AG20443 (cell line): ENCODE data around the gene ARHGAP30.

Experiments used
- DNase-seq: peaks from one replicate; pipeline ENCODE4 v3.0.0; 2012; ENCODE audit warnings: low spot score, mixed read lengths

The ARHGAP30 gene

DNA sequence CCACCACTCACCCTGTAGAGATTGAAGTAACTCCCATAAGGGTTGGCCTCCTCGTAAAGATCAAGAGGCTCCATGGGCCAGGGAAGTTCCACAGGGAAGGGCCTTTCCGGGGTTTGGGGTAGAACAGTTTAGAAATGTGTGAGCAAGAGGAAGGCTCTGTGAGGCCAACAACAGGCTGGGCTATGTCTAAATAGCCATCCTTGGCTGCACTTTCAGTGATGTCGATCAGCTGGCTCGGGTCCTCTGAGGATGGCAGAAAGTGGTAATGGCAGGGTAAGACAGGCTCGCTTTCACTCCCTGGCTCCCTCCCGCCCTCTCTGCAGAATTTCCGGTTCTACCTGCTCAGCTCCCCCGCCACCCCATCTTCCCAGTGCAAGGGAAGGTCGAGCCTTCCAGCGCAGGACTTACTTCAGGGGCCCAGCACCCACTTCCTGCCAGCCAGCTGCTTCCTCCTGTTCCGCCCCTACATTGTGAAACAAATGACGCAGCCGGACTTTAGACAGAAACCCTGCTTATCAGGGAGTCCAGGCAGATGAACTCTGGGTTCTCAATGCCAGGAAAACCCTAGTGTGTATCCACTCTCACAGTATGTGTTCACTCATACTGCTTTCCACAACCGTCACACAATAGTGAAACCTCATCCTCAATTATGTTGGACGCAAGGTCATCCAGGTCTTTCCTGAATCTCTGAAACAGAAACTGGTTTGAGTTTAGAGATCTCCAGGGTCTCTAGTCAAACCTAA lies 56.0 kb downstream of the ARHGAP30 start:
- DNase-seq = peak; percentile 83

DNA sequence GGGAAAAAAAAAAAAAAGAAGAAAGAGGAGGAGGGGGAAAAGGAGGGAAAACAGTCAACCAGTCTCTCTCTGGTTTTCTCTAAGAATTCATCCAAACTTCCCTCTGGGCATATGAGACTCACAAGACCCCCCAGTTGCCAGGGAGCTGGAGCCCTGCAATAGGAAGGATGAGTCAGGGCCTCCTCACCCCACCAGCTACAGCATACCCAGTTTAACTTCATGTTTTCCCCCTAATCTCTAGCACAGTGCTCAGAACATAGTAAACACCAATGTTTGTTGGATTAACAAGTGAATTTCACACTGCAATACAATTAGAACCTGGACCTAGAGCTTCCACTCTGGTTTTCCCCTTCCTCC lies 56.6 kb downstream of the ARHGAP30 start:
- no peak for DNase-seq

DNA sequence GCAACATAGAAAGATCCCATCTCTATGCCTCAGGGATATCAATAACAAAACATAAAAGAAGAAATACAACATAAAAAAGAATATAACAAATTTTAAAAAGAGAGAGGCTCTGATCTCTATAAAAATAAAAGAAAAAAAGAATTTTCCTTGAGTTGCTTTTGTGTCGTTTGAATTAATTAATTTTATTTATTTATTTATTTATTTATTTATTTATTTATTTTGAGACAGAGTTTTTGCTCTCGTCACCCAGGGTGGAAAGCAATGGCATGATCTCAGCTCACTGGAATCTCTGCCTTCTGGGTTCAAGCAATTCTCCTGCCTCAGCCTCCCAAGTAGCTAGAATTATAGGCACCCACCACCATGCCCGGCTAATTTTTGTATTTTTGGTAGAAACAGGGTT lies 57.3 kb downstream of the ARHGAP30 start:
- DNase-seq = no peak

DNA sequence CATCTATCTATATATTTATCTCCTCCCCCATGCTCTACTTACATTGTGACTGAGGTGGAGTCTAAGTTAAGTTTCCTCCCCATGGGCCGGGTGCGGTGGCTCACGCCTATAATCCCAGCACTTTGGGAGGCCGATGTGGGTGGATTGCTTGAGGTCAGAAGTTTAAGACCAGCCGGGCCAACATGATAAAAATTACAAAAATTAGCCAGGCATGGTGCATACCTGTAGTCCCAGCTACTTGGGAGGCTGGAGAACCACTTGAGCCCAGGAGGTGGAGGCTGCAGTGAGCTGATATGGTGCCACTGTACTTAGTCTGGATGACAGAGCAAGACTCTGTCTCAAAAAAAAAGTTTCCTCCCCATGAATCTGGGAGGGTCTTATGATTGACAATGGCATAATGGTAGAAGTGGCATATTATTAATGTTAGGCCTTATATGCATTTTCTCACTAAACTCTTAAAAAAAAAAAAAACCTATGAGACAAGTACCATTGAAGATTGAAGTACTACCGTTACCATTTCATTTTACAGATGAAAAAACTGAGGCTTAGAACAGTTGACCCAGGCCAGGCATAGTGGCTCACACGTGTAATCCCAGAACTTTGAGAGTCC lies 60.0 kb downstream of the ARHGAP30 start:
- DNase-seq = no peak

DNA sequence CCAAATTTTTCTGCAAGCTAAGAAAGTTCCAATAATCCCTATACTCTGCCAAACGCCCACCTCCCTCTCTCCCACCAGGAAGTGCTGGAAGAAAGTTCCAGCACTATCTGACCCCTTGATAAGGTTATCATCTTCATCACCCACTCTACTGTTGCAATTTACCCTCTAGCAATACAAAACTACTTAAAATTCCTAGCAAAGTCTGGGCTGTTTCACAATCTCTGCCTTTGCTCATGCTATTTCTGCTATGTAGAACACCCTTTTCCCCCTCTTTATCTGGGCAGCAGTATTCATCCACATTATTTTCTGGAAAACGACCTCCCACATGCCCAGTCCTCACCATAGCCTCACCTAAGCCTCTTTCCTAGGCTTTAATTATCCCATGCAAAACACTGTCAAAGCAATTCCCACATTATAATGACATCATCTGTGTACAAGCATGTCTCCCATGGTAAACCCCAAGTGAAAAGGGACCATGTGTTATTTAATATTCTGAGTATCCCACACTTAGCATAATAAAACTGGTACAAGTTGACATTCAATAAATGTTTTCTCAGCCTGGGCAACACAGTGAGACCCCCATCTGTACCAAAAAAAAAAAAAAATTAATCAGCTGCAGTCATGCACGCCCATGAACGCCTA lies 60.7 kb downstream of the ARHGAP30 start:
- peak; percentile 44 for DNase-seq

DNA sequence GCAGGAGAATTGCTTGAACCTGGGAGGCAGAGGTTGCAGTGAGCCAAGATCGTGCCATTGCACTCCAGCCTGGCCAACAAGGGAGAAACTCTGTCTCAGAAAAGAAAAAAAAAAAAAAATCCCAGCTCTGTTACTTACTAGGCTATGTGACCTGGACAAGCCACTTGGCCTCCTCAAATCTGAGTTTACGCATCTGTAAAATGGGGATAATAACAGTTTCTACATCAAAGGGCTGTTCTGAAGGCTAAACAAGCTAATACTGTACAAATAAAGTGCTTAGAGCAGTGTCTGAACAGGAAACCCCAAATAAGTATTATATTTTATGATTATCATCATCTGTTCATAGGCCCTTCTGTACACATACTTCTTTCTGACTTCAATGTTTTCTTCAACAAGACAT lies 62.3 kb downstream of the ARHGAP30 start:
- no peak for DNase-seq

DNA sequence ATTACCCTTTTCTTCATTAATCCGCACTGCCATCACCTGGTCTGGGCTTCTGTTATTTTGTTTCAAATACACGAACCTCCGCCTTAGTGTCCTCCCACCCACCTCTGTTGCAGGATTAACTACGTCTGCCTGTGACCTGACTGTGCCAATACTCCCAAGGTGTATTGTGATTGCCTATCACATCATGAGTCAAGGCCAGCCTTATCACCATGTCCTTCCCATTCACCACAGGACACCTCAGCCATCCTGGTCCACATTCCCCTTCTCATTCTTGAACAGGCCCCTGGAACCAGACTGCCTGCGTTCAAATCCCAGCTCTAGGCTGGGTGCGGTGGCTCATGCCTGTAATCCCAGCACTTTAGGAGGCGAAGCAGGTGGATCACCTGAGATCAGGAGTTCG lies 63.1 kb downstream of the ARHGAP30 start:
- no peak for DNase-seq

DNA sequence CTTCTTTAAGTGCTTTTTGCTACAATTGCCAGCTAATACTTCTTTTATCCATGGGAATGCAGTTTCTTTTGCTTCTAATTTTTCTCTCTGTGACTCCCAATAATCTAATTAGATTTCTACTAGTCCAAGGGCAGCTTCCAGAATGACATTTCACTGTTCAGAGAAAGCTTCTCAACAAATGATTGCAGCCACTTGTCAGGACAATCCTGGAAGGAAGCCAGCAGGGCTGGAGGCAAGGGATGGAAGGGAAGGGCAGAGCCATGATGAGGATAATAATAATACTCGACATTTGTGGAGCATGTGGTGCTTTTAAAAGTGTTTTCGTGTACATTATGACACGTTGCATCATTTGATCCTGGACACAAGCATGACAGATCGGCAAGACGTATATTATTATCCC lies 68.2 kb downstream of the ARHGAP30 start:
- DNase-seq = no peak

DNA sequence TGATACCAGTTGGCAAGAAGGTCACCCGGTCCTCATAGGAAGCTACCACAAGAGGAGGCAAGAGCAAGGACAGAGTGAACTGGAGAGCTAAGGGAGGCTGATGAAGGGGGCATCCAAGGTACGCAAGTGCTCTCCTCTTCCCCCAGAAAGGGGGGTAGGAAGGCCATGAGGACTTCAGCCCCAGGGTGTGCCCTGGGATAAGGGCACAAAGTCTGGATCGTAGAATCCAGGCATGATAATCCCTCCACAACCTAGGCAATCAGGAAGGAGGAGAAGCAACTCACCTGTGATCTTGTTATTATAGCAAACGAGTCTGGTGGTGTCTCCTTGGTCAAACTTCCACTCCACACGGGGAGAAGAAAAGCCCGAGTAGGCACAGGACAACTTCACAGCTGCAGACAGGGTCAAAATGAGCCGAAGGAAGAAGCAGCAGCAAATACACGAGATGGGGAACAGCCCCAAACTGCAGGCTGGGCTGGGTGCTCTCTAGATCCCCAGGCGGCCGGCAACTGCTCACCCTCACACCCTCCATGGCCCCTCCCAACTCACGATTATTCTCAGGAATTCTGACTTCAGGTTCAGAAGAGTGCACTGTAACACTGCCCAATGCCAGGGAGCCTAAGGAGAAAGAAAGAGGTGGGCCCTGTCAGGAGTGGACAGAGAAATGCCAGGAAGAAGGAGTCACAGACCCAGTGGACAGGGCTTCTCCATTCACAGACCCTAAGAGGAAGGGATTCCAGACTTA lies 68.8 kb downstream of the ARHGAP30 start:
- DNase-seq = no peak

DNA sequence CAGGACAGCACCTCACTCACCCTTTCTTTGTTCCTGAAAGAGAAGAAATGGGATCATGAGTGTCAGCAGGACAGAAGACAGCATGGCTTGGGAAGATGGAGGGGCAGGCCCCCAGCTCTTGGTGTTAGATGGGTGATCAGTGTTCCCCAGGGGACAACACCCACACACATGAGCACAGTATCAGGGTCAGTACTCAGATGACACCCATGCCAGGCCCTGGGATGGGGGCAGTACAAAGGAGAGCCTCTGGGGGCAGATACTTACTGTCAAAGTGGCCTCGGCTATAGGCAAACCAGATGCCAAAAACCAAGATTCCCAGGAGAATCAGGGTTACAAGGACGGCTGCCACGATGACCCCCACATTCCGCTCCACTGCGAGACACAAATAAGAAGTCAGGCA lies 70.3 kb downstream of the ARHGAP30 start:
- no peak for DNase-seq

DNA sequence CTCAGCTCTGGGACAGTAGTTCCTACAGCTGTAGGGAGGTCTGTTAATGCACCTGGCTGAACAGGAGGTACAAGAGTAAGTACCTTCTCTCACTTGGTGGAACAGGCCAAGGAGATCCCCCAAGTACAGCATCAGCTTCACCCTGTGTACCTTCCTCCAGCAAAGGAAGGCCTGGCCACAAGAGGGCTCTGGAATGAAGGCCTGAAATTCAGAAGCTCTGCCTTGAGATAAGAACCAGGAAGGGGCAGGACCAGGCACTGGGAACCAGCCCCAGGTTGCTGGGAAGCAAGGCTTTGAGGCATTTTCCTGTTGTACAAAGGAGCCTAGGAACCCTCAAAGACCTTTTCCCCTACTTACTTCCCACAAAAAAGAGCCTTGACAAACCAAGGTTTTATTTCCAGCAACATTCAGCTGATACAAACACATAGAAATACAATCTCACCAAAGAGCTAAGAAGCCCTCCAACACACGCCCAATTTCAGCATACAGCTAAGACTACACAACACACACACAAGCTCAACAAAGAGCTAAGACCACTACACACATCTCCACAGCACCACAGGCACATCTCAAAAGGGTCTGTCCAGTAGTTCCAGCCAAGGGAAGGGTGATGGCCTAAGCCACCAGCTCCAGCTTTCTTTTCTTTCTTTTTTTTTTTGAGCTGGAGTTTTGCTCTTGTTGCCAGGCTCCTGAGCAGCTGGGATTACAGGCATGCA lies 72.2 kb downstream of the ARHGAP30 start:
- peak; percentile 80 for DNase-seq
